ENCODE results near the gene AATF.

The AATF gene

GRCh38 chr17:36911001-36911400, 37.8 kb upstream of the AATF start:
- TF ChIP-seq ZFX (IDR thresholded peaks at IDR 0.05), result no peak
- TF ChIP-seq, protein P1, sequence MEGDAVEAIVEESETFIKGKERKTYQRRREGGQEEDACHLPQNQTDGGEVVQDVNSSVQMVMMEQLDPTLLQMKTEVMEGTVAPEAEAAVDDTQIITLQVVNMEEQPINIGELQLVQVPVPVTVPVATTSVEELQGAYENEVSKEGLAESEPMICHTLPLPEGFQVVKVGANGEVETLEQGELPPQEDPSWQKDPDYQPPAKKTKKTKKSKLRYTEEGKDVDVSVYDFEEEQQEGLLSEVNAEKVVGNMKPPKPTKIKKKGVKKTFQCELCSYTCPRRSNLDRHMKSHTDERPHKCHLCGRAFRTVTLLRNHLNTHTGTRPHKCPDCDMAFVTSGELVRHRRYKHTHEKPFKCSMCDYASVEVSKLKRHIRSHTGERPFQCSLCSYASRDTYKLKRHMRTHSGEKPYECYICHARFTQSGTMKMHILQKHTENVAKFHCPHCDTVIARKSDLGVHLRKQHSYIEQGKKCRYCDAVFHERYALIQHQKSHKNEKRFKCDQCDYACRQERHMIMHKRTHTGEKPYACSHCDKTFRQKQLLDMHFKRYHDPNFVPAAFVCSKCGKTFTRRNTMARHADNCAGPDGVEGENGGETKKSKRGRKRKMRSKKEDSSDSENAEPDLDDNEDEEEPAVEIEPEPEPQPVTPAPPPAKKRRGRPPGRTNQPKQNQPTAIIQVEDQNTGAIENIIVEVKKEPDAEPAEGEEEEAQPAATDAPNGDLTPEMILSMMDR (conservative IDR thresholded peaks at IDR 0.05), result no peak
- H3K27ac ChIP-seq, result no peak overlapping the region

DNA sequence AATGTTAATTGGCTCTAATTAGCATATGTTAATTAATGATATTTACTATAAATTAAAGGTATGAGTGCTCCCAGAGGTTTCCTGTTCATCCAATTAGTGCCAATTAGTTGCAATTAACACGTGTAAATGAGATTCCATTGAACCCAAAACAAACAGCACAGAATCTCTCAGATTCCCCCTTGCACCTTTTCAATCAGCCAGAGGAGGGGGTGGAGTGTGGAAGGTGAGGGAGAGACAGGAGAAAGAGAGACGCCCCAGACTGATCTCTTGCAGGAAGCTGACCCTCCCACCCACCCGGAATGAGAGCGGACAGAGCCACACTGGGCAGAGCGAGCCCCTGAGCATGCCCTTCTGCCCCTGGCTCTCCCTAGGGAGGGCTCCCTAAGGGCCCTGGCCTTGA, 35.6 kb upstream of the AATF start:
- TF ChIP-seq, protein P1 (conservative IDR thresholded peaks at IDR 0.05), result no peak
- TF ChIP-seq ZFX (IDR thresholded peaks at IDR 0.05), result no peak
- no peak overlapping the region for H3K27ac ChIP-seq

GRCh38 chr17:36918211-36918691, 30.5 kb upstream of the AATF start:
- H3K27ac ChIP-seq, result no peak overlapping the region
- TF ChIP-seq, protein P1 (conservative IDR thresholded peaks at IDR 0.05), result no peak
- no peak for TF ChIP-seq ZFX (IDR thresholded peaks at IDR 0.05)

DNA sequence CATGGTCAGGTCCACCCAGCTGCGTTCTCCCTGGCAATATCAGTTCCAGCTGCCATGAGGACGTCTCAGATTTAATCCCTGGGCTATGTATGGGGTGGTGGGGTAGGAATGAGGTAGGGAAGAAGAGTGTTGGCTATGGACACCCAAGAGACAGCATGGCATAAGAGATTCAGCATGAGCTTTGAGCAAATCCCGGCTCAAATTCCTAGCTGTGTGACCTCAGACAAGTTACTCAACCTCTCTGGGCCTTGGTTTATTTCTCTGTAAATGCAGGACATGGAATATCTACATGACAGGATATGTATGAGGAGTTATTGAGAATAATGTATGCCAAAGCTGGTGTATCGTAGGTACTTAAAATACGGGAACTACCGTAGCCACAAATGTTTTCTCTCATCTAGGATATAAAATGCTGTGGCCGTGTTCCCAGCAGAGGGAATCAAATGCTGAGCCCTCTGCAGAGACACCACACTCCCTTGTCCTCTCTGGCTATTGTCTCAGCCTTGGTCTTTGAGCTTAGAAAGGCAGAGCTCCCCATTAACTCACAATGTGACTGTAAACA, 29.3 kb upstream of the AATF start:
- no peak overlapping the region for H3K27ac ChIP-seq
- TF ChIP-seq, protein P1 (conservative IDR thresholded peaks at IDR 0.05), result no peak
- no peak for TF ChIP-seq ZFX (IDR thresholded peaks at IDR 0.05)

- no peak for TF ChIP-seq ZFX (IDR thresholded peaks at IDR 0.05)
- TF ChIP-seq, protein P1 (conservative IDR thresholded peaks at IDR 0.05), result no peak
- H3K27ac ChIP-seq, result no peak overlapping the region
Observed at GRCh38 chr17:36920032-36921005, 28.4 kb upstream of the AATF start.

- H3K27ac ChIP-seq, result no peak overlapping the region
- TF ChIP-seq, protein P1 (conservative IDR thresholded peaks at IDR 0.05), result no peak
- no peak for TF ChIP-seq ZFX (IDR thresholded peaks at IDR 0.05)
Observed at GRCh38 chr17:36921095-36921851, 27.5 kb upstream of the AATF start.

Data from C4-2B (cell line).